Measurements from ENCODE around the gene MPP1.

The MPP1 gene

GRCh38 chrX:154730253-154730891 lies 74.9 kb downstream of the MPP1 start:
- no peak for DNase-seq

DNA sequence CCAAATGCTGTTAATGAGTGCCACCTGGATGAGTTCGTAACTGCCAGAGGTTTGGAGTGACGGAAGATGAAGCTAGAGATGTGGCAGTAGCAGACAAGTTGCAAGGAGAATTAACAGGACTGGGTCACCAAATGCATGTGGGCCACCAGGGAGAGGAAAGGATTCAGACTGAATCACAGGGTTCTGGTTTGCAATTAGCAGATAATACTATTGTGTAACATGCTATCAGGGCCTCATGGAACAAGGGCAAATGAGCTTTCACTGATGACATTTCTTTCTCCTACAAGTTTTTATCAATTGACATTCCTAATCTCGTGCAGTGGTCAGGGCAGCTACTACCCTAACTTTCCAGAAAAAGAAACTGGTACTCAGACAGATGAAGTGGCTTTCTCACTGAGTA lies 75.8 kb downstream of the MPP1 start:
- DNase-seq, result no peak

Measured in CD4-positive, alpha-beta T cell treated with Interleukin-4 for 4 hours (primary cell).